Right ventricle myocardium inferior (tissue), 1 donor: ENCODE measurements around the gene HOXA4. TPM values are rescaled to one million over a fixed set of nuclear protein-coding genes. Genes with fewer than 3 reads are reported as not detected.

Source experiments
- ATAC-seq: fragments of 200-7000 bp; cut with Tn5 transposase; one replicate; pipeline ENCODE4 v1.9.1; 2020; ENCODE audit warnings: mild to moderate bottlenecking, moderate library complexity
- DNase-seq: peaks from one replicate; pipeline ENCODE4 v3.0.0; 2021; ENCODE audit errors: missing footprints
- intact Hi-C: fragments of 100-400 bp; cut with DNase I; formaldehyde crosslinking; loops from one replicate; pipeline ENCODE4 v1.11.0; 2022
- total RNA-seq: library from RNA; stranded (reverse); fragmentation: NEBNext Ultra II Directional; extraction: Animal tissue kit (Norgen Biotek cat#: 25700); gene quantifications from one replicate; pipeline ENCODE4 v1.2.1, GENCODE V29; 2021
- donor health status: DM: no; HTN: yes; CAD: no; lungs with severe emphysema.

HOXA4 gene
- total RNA-seq, 1 donor from 2014 or later, result 0.14 TPM

DNA sequence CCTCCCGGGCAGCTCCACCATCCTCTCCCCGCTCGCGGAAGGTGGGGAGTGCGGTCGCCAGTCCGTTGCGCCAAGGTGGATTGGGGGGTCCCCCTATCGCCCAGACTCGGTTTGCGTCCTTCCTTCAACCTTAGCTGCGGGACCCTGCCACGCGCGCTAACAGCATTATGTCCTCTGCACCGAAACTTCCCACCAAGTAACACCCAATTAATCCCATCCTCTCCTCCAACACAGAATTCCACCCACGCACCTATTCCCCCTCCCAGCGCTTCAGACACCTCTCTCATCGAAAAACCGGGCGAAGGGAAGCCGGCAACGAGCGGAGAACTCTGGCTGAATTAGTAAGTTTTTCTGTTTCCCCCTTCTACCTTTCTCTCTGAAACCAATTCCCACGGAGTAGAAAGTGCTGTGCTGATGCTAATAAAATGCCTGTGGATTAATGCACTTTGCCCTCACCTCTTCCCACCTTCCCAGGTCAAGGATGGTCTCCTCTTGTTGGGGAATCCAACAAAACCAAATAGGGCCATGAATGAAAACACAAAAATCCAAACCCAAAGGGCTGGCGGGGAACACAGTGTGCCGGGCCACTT is 20.9 kb upstream of the HOXA4 start:
- ATAC-seq, result no peak
- intact Hi-C loops, result no loop called here
- peak; percentile 43 for DNase-seq

DNA sequence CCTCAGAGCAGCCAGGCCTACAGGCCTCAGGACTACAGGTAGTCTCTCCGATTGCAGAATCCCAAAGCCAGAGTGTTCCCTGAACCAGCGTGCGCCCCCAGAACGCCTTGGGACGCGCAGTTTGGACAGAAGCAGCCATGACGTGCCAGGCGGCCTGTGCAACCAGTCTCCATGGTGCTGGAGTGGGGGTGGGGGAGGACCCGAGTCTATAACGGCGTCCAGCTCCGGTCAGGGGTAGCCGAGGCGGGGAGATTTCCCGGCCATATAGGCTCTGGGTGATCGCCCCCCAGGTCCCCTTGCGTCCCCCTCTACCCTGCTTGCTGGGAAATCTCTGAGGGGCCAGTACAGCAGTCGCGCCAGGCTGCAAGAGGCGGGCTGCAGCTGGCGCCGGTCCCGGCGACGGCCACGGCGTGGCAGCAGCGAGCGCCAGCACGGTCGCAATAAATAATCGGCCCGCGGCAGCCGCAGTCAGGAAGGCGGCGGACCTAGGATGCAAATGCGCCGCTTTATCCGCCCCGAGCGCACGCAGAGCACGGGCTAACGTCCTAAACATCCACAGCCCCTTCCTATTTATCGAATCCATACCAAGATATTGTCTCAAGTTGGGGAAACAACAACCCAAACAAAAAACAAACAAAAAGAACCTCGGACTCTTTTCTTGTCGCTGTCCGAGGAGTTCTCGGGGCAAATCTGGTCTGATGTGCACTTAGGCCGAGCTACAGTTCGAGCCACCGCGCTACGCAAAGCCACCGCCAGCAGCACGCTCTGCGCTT is 20.2 kb upstream of the HOXA4 start:
- ATAC-seq (peak; percentile 64), DNase-seq (peak; percentile 83)
- intact Hi-C loops, result no loop called here

DNA sequence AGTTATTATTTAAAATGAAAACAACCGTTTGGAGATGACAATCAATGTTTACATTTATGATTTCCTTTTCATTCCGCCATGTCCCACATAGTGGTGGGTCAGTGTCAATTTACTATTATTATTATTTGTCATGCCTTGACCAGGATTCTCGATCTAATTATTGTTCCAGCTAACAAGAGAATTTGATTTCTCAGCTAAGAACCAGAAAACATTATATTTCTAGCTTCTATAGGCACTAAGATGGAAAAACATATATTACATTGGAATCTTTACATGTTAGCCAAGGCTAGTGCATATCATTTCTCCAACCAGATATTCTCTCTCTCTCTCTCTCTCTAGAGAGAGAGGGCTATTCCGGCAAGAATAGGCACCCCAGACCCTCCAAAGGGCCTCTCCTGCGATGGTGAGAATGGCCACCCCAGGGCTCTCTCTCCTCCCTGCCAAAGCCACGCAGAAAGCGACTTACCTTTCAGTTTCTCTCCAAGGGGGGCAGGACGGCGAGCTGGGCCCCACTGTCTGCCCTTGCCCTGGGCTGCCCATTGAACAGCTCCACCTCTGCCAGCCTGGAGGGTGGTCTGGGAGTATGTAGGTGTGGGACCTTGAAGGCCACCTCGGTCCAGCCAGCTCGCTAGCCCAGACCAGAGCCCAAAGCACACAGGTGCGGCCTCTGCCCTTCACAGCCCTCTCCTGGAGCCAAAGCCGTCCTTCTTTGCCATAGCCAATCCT is 19.4 kb upstream of the HOXA4 start:
- intact Hi-C loops, result no loop called here
- DNase-seq (peak; percentile 50), ATAC-seq (no peak)

DNA sequence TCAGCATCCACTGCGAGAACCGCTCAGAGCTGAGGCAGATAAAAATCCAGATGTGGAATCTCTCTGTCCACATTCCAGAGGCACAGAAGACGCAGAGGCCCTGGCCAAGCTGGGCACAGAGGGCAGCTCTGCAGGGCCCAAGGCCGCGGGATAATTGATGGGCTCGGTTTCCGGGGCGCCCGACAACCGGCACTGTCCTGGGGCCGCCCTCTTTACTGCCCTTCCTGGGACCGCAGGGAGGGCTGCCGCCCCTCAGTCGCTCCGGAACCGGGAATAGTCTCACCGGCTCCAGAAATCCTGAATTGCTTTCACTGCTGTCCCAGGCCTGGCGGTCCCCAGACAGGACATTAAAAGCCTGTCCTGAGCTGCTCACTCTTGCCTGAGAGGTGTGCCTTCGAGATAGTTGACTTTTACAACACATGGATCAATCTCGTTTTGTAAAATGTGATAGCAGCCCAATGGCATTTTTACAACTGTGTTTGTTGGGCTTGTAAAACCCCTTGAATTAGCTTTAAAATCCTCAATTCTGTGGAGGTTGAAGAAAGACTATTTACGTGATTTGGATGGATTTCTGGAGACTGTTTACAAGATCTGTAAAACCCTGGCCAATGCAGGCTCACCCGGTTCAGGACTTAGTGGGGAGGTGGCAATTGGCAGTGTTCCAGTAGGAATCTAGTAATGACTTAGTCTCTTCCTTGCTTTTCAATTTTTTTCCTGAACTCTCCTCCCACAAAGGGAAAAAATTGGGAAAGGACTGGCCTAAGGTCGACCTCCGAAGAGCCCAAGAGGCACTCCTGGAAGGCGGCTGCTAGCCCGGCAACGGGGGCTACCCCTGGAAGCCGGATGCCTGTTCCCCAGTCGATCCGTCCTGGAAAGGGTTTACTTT is 18.4 kb upstream of the HOXA4 start:
- intact Hi-C loops, result no loop called here
- ATAC-seq (no peak), DNase-seq (peak; percentile 25)

DNA sequence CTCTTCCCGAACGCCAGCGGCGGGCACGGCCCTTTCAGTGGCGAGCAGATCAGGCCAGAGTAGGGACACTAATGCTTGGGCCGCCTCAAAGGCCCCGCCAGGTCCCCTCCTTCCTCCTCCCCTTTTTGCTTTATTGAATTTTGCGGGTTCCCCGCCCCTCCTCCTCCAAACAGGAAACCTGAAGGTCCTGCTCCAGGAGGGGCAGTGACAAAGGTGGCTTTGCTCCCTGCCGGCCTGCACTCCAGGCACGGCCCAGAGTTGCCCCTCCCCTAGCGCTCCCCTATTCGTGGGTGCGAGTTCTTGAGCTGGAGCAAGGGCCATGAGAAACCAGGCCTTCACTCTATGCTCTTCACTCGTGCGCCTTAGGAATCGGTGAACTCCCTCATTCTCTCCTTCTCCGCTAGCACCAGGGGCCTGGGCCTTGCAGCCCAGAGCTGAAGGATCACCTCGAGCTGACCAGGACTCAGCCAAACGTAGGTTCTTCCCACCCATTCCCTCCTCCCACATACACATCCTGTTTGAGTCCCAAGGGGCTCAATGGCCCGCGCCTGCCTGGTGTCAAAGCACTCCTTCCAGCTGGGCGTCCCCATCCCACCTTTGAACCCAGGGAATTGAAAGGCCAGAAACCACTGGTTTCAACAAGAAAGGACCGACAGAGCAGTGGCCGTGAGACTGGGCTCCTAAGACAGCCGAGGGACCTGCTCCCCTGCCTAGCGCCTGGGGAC is 17.6 kb upstream of the HOXA4 start:
- intact Hi-C loops, result no loop called here
- DNase-seq, result no peak
- no peak for ATAC-seq

DNA sequence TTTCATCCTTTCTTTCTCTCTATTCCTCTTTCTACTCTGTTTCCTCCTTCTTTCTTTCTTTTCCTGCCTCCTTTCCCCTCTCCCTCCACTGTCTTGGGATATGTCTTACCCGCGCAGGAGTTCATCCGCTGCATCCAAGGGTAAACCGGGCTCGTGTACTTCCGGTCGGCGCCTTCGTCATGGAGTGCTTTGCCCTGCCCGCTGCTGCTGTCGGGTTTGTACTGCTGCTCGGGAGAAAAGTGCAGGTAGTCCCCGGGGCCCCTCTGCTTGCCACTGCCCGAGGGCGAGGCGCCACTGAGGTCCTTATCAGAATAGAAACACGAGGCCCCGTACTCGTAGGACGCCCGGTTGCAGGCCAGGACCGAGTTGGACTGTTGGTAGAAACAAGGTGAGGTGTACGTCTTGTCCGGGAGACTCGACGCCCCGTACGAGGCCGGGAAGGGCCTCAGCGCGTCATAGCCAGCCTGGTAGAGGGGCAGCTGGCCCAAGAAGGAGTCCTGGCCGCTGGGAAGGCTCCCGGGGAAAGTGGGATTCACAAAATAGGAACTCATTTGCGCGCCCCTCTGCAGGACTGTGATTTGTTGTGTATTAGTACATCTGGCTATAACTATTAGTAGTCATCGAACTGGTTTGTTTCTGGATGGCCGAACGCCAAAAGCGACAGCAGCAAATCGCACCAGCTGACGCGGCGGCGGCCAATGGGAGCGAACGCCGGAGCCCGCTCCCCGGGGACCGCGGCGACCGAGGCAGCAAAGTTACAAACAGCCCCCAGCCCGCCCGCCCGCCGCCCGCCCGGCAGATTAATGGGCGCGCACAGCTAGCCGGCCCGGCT is 16.9 kb upstream of the HOXA4 start, which contains the start of gene HOXA6:
Gene HOXA6 (minus strand): TSS at position 576 of the 832 bp plus-strand sequence. CDS start 25 bp downstream, at position 551.
- no peak for ATAC-seq
- intact Hi-C loops, result no loop called here
- no peak for DNase-seq

DNA sequence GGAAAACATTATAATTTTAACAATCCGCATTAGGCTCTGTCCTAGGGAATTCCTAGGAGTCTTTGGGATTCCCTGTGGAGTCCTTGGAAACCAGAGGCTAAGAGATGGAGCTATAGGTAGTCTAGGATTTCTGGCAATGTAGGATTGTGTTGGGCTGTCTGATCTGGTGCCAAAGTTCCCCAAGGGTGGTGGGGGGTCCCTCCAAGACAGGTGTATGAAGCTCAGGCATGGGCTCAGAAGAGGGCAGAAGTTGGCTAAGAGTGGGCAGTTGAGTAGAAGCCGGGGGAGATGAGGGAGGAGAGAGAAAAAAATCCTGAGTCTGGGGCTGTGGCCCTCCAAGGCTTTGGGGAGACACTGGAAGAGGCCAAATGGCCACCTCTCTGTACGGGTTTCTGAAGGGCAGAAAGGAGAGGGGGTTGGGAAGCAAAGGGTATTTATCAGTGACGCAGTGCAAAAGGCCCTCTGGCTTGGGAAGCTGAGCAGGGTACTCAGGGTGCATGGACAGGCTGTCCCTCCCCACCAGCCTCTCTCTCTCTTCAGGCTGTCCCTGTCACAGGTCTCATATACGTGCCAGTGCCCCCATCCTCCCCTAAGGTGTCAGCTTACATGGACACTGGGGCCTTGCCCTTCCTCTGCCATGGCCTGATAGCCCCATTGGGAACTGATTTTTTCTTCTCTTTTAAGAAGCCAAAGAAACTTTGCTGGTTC is 16.1 kb upstream of the HOXA4 start:
- intact Hi-C loops, result no loop called here
- no peak for ATAC-seq
- DNase-seq, result no peak

DNA sequence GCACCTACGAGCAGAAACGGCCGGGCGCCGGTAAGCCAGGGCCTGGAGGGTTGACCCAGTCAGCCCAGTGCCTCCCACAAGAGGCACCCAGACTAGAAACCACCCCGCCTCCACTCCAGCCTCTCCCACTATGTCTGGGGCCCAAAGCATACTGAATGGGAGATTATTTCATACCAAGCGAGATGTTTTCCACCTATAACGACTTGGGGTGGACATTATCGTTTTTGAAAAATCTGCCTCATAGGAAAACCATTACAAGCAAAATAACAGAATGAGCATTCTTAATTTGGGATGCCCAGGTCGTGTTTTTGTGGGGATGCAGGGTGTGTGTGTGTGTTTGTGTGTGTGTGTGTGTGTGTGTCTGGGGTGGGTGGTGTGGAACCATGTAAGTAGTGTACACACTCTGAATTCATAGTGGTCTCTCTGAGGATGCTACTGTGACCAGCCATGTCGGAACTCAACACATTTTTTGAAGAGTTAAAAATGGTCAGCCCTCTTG is 15.4 kb upstream of the HOXA4 start:
- ATAC-seq, result no peak
- intact Hi-C loops, result no loop called here
- no peak for DNase-seq

DNA sequence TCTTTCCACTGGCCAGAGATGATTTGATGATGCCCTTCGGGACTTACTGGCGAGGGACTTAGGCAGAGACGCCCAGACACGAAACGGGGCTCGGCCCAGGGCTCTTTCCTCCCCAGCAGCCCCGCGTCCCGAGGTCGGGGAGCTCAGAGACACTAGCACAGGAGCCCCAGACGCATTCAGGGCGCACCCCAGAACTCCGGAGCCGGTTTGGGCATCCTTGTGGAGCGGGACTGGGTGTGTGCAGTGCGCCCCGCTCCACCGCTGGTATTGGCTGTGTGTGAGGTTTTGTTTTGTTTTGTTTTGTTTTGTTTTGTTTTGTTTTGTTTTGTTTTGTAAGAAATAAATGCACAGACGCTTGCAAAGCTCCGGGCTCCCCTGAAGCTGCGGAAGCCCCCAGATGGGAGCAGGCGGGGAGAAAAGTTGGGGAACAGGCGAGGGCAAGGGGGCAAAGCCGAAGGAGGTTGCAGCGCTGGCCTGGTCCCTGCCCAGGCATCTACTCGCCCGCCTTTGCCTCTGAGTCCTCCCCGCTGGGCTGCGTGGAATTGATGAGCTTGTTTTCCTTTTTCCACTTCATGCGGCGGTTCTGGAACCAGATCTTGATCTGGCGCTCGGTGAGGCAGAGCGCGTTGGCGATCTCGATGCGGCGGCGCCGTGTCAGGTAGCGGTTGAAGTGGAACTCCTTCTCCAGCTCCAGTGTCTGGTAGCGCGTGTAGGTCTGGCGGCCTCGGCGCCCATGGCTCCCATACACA is 14.8 kb upstream of the HOXA4 start:
- intact Hi-C loops, result no loop called here
- no peak for DNase-seq
- no peak for ATAC-seq

DNA sequence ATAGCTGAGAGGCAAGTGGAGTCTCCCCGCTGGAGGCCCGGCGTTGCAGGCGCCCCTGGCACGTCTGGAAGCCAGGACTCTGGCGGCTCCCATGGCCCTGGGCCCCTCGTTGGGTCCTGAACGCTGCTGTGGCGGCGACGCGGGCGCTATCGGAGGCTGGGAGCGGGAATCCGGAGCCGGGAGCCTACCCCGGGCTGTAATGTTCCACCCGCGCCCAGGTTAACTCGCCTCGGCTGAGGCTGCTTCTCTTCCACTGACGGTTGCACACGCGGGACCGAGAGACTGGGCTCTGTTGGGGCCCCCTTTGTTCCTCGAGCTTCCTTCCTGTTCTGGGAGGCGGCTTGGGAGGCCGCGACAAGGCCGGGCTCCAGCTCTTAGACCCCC is 14.2 kb upstream of the HOXA4 start:
- DNase-seq (no peak), ATAC-seq (no peak)
- intact Hi-C loops, result no loop called here

DNA sequence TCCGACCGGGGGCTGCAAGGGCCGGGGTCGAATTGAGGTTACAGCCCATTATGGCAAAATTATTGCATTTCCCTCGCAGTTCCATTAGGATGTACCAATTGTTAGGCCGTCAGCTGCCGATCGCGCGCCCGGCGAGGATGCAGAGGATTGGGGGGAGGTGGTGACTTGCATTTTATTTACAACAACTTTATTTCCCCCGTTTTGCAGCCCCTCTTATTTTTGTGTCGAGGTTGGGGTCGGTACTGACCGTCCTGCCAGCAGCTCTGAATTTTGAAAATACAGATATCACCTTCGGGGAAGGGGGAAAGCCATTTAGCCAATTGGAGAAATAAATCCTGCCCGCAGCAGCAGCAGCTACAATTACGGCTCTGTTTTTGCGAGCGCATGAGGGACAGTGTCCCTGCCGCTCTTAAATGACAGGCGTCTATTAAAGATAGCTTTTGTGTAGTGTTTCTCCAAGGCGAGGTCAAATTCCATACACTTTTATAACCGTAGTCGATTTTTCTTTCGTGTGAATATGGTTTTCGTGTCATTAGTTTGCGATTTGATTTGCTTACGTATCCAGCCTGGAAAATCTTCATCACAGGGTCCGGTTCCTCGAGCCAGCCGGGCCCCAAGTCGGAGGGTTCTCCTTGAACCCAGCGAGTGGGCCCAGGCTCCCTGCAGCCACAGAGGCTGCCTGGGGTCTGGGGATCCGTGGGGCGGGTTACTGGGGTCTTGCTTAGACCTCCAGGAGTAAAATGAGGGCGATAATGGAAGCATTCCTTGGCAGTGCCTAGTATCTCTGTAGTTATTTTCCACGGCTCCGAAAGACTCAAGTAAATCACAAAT is 13.6 kb upstream of the HOXA4 start:
- intact Hi-C loops, result no loop called here
- DNase-seq (no peak), ATAC-seq (no peak)

DNA sequence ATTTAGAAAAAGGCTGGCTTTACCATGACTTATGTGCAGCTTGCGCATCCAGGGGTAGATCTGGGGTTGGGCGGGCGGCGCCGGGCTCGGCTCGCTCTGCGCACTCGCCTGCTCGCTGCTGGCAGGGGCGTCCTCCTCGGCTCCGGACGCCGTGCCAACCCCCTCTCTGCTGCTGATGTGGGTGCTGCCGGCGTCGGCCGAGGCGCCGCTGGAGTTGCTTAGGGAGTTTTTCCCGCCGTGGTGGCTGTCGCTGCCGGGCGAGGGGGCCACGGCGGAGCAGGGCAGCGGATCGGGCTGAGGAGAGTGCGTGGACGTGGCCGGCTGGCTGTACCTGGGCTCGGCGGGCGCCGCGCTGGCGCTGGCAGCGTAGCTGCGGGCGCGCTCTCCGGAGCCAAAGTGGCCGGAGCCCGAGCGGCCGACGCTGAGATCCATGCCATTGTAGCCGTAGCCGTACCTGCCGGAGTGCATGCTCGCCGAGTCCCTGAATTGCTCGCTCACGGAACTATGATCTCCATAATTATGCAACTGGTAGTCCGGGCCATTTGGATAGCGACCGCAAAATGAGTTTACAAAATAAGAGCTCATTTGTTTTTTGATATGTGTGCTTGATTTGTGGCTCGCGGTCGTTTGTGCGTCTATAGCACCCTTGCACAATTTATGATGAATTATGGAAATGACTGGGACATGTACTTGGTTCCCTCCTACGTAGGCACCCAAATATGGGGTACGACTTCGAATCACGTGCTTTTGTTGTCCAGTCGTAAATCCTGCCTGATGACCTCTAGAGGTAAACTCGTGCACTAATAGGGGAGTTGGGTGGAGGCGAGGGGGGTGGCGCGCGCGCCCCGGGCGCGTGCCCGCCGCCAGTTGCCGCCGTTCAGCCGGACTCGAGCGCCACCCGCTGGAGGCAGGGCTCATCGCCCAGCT is 12.7 kb upstream of the HOXA4 start, which contains the start of gene HOXA5:
Gene HOXA5 (minus strand): TSS at position 659 of the 927 bp plus-strand sequence. CDS start 74 bp downstream, at position 585.
- ATAC-seq (no peak), DNase-seq (no peak)
- intact Hi-C loops, result no loop called here

DNA sequence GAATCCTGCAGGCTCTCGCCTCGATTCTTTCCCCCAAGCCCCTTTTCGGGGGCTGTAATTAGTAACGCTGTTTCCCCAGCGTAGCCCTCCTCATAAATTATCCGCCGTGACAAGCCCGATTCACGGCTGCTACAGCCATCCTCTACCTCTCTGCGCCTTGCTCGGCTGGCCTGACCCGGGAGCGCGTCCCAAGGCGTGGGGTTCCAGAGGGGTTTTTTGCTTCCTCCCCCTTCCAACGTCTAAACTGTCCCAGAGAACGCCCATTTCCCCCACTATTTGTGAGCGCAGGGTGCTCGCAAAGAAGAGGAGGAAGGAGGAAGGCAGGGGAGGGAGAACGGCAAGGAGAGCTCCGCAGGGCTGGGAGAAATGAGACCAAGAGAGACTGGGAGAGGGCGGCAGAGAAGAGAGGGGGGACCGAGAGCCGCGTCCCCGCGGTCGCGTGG is 12.0 kb upstream of the HOXA4 start:
- intact Hi-C loops, result no loop called here
- ATAC-seq, result no peak

DNA sequence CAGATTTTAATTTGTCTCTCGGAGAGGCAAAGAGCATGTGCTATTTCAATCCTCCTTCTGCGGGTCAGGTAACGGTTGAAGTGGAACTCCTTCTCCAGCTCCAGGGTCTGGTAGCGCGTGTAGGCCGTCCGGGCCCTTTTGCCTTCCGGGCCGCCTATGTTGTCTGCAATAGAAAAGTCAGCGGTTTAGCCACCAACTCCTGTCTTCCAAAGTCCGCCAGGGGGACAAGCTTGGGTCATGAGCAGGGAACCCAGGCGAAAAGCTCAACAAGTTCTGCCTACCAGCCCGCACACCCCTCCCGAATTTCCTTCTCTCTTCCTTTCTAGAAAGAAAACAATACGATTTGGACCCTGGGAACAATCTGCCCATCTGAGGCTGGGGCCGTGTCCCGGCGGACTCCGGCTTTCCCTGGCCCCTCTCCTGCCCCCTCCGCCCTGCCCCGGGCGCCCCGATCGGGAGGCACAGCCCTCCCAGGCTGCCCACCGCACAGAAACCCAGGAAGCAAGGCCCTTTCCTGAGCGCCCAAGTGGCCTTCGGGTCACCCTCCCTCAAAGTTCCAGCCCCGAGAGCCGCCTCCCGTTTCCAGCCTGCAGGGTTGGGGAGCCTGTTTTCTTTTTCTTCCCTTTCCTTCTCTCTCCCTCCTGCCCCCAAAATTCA is 11.5 kb upstream of the HOXA4 start:
- intact Hi-C loops, result no loop called here
- no peak for DNase-seq
- no peak for ATAC-seq

More for the DNA sequence above, 12.0 kb upstream of the HOXA4 start:
- no peak for DNase-seq
